CD4-positive, alpha-beta T cell treated with Interleukin-17A for 4 hours (primary cell): ENCODE measurements around the gene IST1.
"Not testable (repeated sequence)": the region's sequence is repeated elsewhere in the genome, so short reads cannot be mapped to it uniquely, and the experiment has no call there.

Experiments used
- DNase-seq: peaks from one replicate; pipeline ENCODE4 v3.0.0-alpha.2; 2020; ENCODE audit warnings: mixed read lengths

Gene IST1

GRCh38 chr16:71894921-71895678 lies at the start of gene IST1:
TSS of gene IST1 (plus strand) at chr16:71895531. CDS start at chr16:71915641, 20,110 bp downstream.
- DNase-seq: peak; percentile 98

GRCh38 chr16:71845639-71846430 lies 49.5 kb upstream of the IST1 start, which contains the start of gene ATXN1L:
TSS of gene ATXN1L (plus strand) at chr16:71845976. CDS start at chr16:71849741, 3,765 bp downstream.
- peak; percentile 91 for DNase-seq

- peak; percentile 8 for DNase-seq
Measured at GRCh38 chr16:71846431-71846830, 48.9 kb upstream of the IST1 start.

- no peak for DNase-seq
Measured at GRCh38 chr16:71847096-71847495, 48.2 kb upstream of the IST1 start.

- DNase-seq: no peak
Measured at GRCh38 chr16:71848622-71849021, 46.7 kb upstream of the IST1 start.

- no peak for DNase-seq
Measured at GRCh38 chr16:71851746-71852145, 43.6 kb upstream of the IST1 start.

- no peak for DNase-seq
Measured at GRCh38 chr16:71852158-71852557, 43.2 kb upstream of the IST1 start.

- DNase-seq: no peak
Measured at GRCh38 chr16:71852561-71852960, 42.8 kb upstream of the IST1 start.

GRCh38 chr16:71853413-71853812 lies 41.9 kb upstream of the IST1 start:
- DNase-seq: no peak

GRCh38 chr16:71854369-71854948 lies 40.9 kb upstream of the IST1 start:
- DNase-seq: no peak

- DNase-seq: no peak
Measured at GRCh38 chr16:71855937-71856662, 39.2 kb upstream of the IST1 start.

- no peak for DNase-seq
Measured at GRCh38 chr16:71859762-71860521, 35.4 kb upstream of the IST1 start.

GRCh38 chr16:71863995-71864394 lies 31.3 kb upstream of the IST1 start:
- no peak for DNase-seq

- no peak for DNase-seq
Measured at GRCh38 chr16:71865173-71865863, 30.0 kb upstream of the IST1 start.

- not testable (repeated sequence) for DNase-seq
Measured at GRCh38 chr16:71867175-71867574, 28.2 kb upstream of the IST1 start.

- DNase-seq: no peak
Measured at GRCh38 chr16:71867939-71868338, 27.4 kb upstream of the IST1 start.

- no peak for DNase-seq
Measured at GRCh38 chr16:71869089-71869488, 26.2 kb upstream of the IST1 start.

GRCh38 chr16:71870818-71871217 lies 24.5 kb upstream of the IST1 start:
- DNase-seq: no peak

- no peak for DNase-seq
Measured at GRCh38 chr16:71873199-71873598, 22.1 kb upstream of the IST1 start.

GRCh38 chr16:71878911-71879310 lies 16.4 kb upstream of the IST1 start:
- DNase-seq: no peak

- DNase-seq: no peak
Measured at GRCh38 chr16:71880176-71880575, 15.2 kb upstream of the IST1 start.
